Stomach smooth muscle (tissue), 2 donors: Measurements from ENCODE around the gene GLYR1.

Experiments used
- H3K27ac ChIP-seq: one replicate; pipeline ENCODE4 v1.7.0; 2013; ENCODE audit warnings: mild to moderate bottlenecking, low read length, inconsistent platforms
- H3K27me3 ChIP-seq, 2 donors: one replicate each; pipeline ENCODE4 v1.7.0; 2013; ENCODE audit warnings: low read length in 2 of 2; ENCODE audit not compliant: insufficient read depth in 2 of 2, control insufficient read depth in 1 of 2
- H3K36me3 ChIP-seq, 2 donors: one replicate each; pipeline ENCODE4 v1.7.0; 2013; ENCODE audit warnings: low read length in 2 of 2; ENCODE audit not compliant: control insufficient read depth in 2 of 2, insufficient read depth in 2 of 2
- H3K4me1 ChIP-seq: one replicate; pipeline ENCODE4 v1.7.0; 2013; ENCODE audit warnings: low read length; ENCODE audit not compliant: control insufficient read depth, insufficient read depth
- H3K4me3 ChIP-seq, 2 donors: one replicate each; pipeline ENCODE4 v1.7.0; 2013; ENCODE audit warnings: low read length in 2 of 2
- H3K9ac ChIP-seq, 2 donors: one replicate each; pipeline ENCODE4 v1.7.0; 2013; ENCODE audit warnings: low read length in 2 of 2, mild to moderate bottlenecking in 1 of 2
- H3K9me3 ChIP-seq, 2 donors: one replicate each; pipeline ENCODE4 v1.7.0; 2013; ENCODE audit warnings: low read length in 2 of 2; ENCODE audit not compliant: control insufficient read depth in 2 of 2
- donor health status: healthy.
- donor health status: Pancreatic carcinoma.

GLYR1 gene

DNA sequence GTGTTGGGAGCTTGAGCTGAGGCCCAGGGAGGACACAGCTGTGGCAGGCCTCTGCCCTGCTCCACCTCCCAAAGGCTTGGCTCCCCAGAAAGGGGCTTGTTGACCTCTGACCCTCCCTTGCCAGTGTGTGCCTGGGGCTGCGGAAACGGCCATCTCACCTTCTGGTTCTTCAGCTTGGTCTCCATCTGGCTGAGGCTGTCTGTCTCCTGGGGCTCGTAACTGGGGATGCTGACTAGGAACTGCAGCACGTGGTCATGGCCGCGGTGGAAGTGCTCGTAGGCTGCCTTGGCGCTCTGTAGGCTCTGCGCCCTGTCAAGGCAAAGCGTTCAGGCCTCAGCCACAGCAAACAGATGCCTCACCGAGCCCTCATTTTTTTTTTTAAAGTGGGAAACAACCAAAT, 42.9 kb upstream of the GLYR1 start:
- Histone ChIP-seq H3K9ac (no peak overlapping the region), H3K9me3 (no peaks in the 10 kb centered on the region), H3K4me1 (peaks cover 15% of the 10 kb centered on the region), H3K36me3 (peaks cover 27 to 30% of the 10 kb centered on the region in 2 donors), H3K4me3 (no peak overlapping the region), H3K27me3 (no peaks in the 10 kb centered on the region), H3K27ac (no peak overlapping the region)

DNA sequence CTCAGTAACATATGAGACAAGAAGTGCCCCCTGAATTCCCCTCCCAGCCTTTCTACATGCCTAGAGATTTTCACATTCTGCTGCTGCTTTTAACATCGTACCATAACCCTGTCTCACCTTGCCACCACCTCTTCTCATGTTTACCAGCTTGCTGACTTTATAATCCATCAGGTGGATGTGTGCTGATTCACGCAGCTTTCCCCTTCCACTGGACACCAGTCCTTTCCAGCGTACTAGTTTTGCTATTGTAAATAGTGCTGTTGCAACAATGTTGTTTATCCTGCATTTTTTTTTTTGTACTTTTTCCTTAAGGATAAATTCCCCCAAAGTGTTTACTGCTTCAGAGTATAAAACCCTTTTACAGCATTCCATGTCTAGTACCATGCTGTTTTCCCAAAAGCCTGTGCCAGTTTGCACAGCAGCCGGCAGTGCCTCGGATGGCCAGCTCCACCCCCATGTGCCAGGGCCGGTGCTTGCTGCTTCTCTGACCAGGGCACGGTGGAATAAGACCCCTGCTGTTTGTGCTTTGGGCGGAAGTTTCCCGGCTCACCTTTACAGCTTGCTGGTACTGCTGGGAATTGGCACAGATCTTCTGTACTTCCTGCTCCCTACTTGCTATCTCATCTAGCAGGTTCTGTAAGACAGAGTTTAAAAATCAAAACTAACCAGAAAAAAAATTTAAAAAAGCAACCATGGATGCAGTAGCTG, 41.5 kb upstream of the GLYR1 start:
- Histone ChIP-seq H3K36me3 (peaks cover 32 to 44% of the 10 kb centered on the region in 2 donors), H3K9me3 (no peaks in the 10 kb centered on the region), H3K4me1 (peaks cover 15% of the 10 kb centered on the region), H3K4me3 (no peak overlapping the region), H3K9ac (no peak overlapping the region), H3K27ac (no peak overlapping the region), H3K27me3 (no peaks in the 10 kb centered on the region)

DNA sequence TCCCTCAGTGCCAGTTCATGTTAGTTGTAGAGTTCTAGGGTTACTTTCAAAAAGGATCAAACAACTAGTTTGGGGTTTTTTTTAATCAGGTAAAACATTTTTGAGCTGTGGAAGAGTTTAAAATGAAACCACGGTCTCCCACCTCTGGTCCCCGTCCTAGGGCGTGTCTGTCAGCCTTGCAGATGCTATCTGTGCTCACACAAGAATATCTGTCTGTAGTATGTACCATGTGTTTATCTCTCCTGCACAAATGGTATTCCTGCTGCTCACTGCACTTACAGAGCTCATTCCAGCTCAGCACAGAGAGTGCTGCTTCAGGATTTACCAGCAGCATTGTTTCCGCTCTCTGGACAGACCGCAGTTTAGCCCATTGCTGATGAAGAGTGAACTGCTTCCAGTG, 39.1 kb upstream of the GLYR1 start:
- Histone ChIP-seq H3K27ac (no peak overlapping the region), H3K36me3 (peaks cover 34 to 59% of the 10 kb centered on the region in 2 donors), H3K4me1 (peaks cover 16% of the 10 kb centered on the region), H3K9me3 (no peaks in the 10 kb centered on the region), H3K4me3 (no peak overlapping the region), H3K27me3 (no peaks in the 10 kb centered on the region), H3K9ac (no peak overlapping the region)

DNA sequence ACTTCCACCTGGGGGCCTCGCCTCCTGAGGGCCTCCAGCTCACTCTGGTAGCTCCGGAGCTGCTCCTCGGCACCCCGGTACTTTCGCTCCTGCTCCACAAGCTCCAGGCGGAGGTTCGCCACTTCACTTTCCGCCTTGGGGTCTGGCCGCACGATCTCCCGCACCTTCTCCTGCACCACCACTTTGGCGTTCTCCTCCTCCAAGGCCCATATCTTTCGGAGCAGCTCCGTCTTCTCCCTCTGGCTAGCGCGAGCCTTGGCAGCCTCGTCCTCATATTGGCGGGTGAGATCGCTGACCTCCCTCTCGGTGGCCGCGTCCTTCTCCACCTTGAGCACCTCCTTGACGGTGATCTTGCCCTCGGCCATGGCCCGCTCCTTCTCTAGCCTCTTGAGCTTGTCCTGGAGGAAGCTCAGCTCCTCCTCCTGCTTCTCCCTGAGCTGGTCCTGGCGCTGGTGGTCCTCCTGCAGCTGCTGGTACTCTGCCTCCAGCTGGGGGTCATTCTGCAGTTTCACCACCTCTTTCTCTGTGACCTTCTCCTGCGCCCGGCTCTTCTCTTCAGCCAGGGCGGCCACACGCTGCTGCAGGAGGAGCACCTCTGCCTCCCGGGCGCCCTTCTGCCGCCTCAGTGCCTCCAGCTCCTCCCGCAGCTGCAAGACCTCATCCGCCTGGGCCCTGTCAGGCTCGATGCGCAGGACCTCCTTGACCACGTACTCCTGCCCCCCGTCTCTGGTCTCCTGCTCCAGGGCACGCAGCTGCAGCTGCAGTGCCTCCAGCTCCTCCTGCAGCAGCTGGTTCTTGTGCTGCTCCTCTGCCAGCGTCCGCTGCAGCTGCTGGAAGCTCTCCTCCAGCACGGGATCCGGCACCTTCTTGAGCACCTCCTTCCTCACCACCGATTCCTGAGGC, 38.1 kb upstream of the GLYR1 start:
- no peak overlapping the region for H3K27ac ChIP-seq
- no peak overlapping the region for H3K4me3 ChIP-seq
- H3K9me3 ChIP-seq = no peaks in the 10 kb centered on the region
- peaks cover 16% of the 10 kb centered on the region for H3K4me1 ChIP-seq
- peaks cover 39 to 67% of the 10 kb centered on the region in 2 donors for H3K36me3 ChIP-seq
- no peaks in the 10 kb centered on the region for H3K27me3 ChIP-seq
- H3K9ac ChIP-seq = no peak overlapping the region

DNA sequence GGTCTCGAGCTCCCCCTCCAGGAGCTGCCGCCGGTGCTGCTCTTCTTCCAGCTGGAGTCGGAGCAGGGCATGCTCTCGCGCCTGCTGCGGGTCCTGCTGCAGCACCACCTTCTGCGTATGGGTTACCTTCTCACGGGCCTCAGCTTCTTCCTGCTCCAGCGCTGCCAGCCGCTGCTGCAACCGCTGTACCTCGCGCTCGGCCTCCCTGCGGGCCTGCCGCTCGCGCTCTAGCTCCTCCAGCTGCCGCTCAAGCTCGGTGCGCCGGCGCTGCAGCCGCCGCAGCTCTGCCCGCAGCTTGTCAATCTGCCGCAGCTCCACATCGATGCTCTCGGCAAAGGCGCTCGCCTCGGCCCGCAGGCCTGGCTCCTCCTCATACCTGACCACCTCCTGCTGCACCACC, 37.1 kb upstream of the GLYR1 start:
- Histone ChIP-seq H3K36me3 (peaks cover 43 to 69% of the 10 kb centered on the region in 2 donors), H3K9me3 (no peaks in the 10 kb centered on the region)

DNA sequence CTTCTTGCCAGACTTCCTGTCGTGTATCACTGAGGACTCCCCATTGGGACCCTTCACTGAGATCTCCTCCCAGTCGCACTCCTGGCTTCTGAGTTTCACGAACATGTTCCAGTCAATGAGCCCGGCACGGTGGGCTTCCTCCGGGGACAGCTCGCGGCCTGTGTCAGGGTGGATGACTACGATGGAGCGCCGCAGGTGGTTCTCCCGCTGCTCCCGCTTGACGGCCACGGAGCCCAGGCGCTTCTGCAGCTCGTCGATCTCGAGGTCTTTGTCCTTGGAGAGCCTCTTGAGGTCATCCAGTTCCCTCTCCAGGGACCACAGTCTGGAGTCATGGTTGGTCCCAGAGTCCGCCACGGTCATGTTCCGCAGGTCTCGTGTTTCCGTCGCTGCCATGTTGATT, 36.4 kb upstream of the GLYR1 start:
- Histone ChIP-seq H3K27me3 (no peaks in the 10 kb centered on the region), H3K4me1 (peaks cover 16% of the 10 kb centered on the region), H3K36me3 (peaks cover 49 to 68% of the 10 kb centered on the region in 2 donors), H3K9ac (no peak overlapping the region), H3K4me3 (no peak overlapping the region), H3K9me3 (no peaks in the 10 kb centered on the region), H3K27ac (no peak overlapping the region)

More for the DNA sequence above, 37.1 kb upstream of the GLYR1 start:
- no peaks in the 10 kb centered on the region for H3K27me3 ChIP-seq
- no peak overlapping the region for H3K9ac ChIP-seq
- no peak overlapping the region for H3K27ac ChIP-seq
- H3K4me3 ChIP-seq = no peak overlapping the region
- H3K4me1 ChIP-seq = peaks cover 16% of the 10 kb centered on the region

DNA sequence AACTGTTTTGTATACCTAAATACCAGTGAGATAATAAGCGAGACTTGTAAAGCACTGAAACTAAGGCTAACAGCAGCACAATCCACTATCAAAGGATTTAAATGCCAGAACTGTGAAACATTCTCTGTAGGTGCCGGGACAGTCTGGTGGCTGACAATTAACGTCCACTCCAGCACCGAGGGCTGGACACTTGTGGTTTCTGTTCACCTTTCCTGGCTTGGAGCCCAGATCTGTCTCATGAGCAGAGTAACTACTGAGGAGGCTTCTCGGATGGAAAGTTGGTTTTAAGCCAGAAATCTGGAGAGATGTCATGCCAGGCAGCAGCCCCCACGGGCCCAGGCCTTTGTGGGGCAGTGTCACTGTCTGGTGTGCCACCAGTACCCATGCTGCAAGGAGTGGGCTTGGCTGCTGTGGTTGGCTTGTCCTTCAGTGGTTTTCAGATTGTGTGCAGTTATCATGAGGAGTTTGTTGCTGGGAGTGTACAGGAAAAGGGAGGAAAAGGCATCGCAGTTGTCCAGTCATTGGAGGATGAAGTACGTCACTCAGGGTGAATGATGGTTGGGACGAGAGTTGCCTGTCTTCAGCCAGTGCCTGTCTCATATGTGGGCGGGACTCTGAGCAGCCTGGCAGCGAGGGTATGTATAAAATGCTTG, 35.7 kb upstream of the GLYR1 start:
- H3K36me3 ChIP-seq = peaks cover 49 to 73% of the 10 kb centered on the region in 2 donors
- H3K27ac ChIP-seq = peak overlapping the region; percentile 18
- H3K27me3 ChIP-seq = no peaks in the 10 kb centered on the region
- peaks cover 16% of the 10 kb centered on the region for H3K4me1 ChIP-seq
- no peaks in the 10 kb centered on the region for H3K9me3 ChIP-seq
- no peak overlapping the region for H3K9ac ChIP-seq
- peak overlapping the region in 1 of 2 donors; percentile 23 for H3K4me3 ChIP-seq

DNA sequence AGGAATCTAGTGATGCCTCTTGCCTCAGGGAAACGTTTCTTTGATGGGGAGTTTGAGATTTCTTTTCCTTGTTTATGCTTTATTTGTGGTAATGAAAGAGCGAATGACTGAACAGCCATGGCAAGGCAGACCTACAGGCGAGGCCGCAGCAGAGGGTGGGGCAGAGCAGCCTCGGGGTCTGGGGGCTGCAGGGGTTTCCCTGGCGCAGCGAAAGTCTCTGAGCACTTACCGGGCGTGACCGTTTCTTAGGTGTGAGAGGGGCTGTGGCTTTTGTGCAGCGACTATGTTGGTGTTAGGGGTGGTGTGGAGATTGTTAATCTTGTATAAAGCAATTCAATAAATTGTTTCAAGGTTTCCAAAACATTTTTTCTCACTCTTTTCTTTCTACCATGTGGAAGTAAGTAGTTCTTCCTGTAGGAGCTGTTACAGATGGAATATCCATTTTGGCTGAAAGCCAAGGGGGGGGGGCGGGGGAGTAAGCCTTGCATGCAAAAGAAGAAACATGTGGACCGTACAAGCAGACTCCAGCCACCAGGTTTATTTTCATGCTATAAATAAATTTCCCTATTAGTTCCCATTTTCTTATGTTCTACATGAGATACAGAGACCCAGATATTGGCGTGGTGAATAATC, 35.0 kb upstream of the GLYR1 start:
- Histone ChIP-seq H3K4me3 (no peak overlapping the region), H3K36me3 (peaks cover 52 to 74% of the 10 kb centered on the region in 2 donors), H3K27me3 (no peaks in the 10 kb centered on the region), H3K9ac (no peak overlapping the region), H3K4me1 (peaks cover 16% of the 10 kb centered on the region), H3K27ac (no peak overlapping the region), H3K9me3 (no peaks in the 10 kb centered on the region)

DNA sequence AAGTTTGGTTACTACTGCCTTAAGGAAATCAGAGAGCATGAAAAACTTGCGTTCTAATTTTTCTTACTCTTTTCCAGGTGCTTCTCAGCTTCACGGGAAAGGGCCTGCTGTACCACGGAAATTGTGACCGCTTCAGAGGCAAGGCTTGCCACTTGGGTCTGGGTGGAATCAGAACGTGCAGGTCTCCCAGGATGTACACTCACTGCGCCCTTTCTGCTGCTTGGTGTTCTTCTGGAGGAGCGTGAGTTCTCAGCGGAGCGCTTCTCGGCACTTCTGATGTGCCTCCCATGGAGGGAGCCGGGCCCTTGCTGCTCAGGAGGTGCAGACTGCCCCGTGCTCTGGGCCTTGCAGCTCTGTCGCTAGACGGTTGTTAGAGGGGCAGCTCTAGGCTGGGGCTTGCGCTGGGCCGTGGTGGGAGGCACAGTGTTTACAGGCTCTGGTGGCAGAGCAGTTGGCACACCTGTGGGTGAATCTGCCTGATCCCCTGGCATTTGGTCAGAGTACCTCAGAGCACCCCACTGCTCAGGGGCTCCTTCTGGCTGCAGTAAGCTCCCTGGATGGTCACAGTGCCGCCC, 33.0 kb upstream of the GLYR1 start:
- Histone ChIP-seq H3K4me3 (no peak overlapping the region), H3K9me3 (no peaks in the 10 kb centered on the region), H3K36me3 (peaks cover 57 to 74% of the 10 kb centered on the region in 2 donors), H3K27me3 (no peaks in the 10 kb centered on the region), H3K9ac (no peak overlapping the region), H3K4me1 (peaks cover 16% of the 10 kb centered on the region), H3K27ac (no peak overlapping the region)

DNA sequence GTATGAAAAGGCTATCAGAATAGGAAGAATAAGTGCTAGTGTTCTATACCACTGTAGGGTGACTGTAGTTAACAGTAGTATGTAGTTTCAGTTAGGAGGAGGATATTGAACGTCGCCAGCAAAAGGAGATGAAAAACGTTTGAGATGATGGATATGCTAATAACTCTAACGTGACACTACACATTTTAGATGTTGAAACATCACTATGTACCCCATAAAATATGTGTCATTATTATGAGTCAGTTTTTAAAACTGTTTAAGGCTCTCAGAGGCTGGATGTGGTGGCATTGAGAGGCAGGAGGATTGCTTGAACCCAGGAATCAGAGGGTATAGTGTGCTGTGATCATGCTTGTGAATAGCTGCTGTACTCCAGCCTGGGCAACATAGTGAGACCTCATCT, 32.0 kb upstream of the GLYR1 start:
- no peaks in the 10 kb centered on the region for H3K27me3 ChIP-seq
- no peaks in the 10 kb centered on the region for H3K9me3 ChIP-seq
- H3K36me3 ChIP-seq = peaks cover 62 to 74% of the 10 kb centered on the region in 2 donors
- no peak overlapping the region for H3K27ac ChIP-seq
- no peak overlapping the region for H3K9ac ChIP-seq
- H3K4me3 ChIP-seq = no peak overlapping the region
- peaks cover 16% of the 10 kb centered on the region for H3K4me1 ChIP-seq
